ENCODE data around the gene OR10A5. TPM values are rescaled to one million over a fixed set of nuclear protein-coding genes. Genes with fewer than 3 reads are reported as not detected.

Gene OR10A5
- total RNA-seq, 2 experiments from 2014 or later, result not detected

DNA sequence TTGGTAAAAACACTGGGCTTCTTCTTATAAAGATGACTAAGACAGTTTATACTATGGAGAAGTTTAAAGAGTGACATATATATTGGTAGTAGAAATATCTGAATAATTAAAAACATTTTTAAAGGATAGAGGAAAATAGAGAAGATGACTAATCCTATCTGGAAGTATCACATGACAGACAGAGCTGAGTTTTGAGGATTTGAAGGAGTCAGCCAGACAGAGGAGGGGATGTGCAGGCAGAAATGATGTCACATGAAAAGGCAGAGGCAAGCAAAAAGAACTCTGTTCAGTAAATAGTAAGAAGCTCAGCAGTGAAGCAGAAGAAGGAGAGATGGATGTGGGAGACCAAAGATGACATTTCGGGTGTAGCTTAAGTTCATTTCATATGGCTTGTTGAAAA, 19.0 kb downstream of the OR10A5 start:
- TF ChIP-seq, protein P1, sequence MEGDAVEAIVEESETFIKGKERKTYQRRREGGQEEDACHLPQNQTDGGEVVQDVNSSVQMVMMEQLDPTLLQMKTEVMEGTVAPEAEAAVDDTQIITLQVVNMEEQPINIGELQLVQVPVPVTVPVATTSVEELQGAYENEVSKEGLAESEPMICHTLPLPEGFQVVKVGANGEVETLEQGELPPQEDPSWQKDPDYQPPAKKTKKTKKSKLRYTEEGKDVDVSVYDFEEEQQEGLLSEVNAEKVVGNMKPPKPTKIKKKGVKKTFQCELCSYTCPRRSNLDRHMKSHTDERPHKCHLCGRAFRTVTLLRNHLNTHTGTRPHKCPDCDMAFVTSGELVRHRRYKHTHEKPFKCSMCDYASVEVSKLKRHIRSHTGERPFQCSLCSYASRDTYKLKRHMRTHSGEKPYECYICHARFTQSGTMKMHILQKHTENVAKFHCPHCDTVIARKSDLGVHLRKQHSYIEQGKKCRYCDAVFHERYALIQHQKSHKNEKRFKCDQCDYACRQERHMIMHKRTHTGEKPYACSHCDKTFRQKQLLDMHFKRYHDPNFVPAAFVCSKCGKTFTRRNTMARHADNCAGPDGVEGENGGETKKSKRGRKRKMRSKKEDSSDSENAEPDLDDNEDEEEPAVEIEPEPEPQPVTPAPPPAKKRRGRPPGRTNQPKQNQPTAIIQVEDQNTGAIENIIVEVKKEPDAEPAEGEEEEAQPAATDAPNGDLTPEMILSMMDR (IDR thresholded peaks at IDR 0.05), result no peak
- H3K27ac Mint-ChIP-seq, result no peak overlapping the region
- peaks cover 16% of the 10 kb centered on the region for H3K27me3 Mint-ChIP-seq
- no peaks in the 10 kb centered on the region for H3K4me1 Mint-ChIP-seq (ENCODE audit: low read depth)
- CTCF ChIA-PET, result interaction anchor here (0.6 kb wide), 1 partner anchor 46 kb away, joined by 3 read pairs; no protein-coding TSS in a partner anchor
- DNase-seq (no peak), ATAC-seq (no peak)
- POLR2A ChIA-PET, result no interaction called here
- intact Hi-C loops (cut with micrococcal nuclease), result no loop called here
- peaks cover 3% of the 10 kb centered on the region for H3K9me3 Mint-ChIP-seq
- no peak overlapping the region for H3K4me3 Mint-ChIP-seq
- no peaks in the 10 kb centered on the region for H3K36me3 Mint-ChIP-seq (ENCODE audit: low read depth)

DNA sequence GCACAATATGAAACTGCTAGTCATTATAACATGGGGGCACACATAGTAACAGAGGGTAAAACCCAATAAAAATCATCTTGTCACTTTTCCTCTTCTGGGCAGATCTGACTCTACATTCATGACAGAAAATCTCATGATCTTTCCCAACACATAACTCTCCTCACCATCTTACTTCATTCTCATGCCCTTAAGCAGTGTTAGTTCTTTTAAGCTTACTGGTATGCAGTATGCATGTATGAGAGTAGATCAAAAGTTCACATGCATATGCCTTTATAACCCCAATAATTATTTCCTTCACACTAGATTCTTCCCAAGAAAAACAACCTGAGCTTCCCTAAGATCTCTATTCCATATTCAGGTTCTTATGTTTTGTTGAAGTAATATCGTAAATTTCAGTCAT, 25.8 kb downstream of the OR10A5 start:
- TF ChIP-seq, protein P1 (IDR thresholded peaks at IDR 0.05), result no peak
- H3K4me3 Mint-ChIP-seq, result no peak overlapping the region
- CTCF ChIA-PET, result interaction anchor here (1.2 kb wide), 1 partner anchor 16 kb away, joined by 3 read pairs; no protein-coding TSS in a partner anchor
- H3K9me3 Mint-ChIP-seq, result no peaks in the 10 kb centered on the region
- ATAC-seq, result no peak
- H3K36me3 Mint-ChIP-seq (ENCODE audit: low read depth), result no peaks in the 10 kb centered on the region
- no peaks in the 10 kb centered on the region for H3K4me1 Mint-ChIP-seq (ENCODE audit: low read depth)
- H3K27ac Mint-ChIP-seq, result no peak overlapping the region
- no peak for DNase-seq
- POLR2A ChIA-PET, result no interaction called here
- intact Hi-C loops (cut with micrococcal nuclease), result no loop called here
- H3K27me3 Mint-ChIP-seq, result peaks cover 8% of the 10 kb centered on the region

DNA sequence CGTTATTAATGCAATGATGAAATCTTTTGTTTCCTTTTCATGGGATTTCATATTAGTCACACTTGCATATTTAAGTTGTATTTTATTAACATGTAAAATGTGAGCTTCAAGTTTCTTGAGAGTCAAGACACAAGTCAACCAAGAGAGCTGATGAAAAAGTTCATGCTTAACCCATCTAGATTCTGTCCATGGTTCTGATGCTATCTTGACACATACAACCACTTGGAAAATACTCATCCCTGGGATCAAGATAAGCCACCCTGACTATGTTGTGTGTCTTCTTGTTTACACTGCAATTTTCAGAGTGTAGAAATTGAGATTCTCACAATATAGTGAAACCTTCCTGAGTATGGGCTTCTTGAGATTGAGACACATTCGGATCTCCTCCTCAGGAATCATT, 30.3 kb downstream of the OR10A5 start:
- DNase-seq, result no peak
- ChIA-PET CTCF (no interaction called here), POLR2A (interaction anchor here (1.2 kb wide), 1 partner anchor 28 kb away, joined by 3 read pairs; no protein-coding TSS in a partner anchor)
- H3K27me3 Mint-ChIP-seq, result peaks cover 9% of the 10 kb centered on the region
- no peaks in the 10 kb centered on the region for H3K36me3 Mint-ChIP-seq (ENCODE audit: low read depth)
- intact Hi-C loops (cut with micrococcal nuclease), result no loop called here
- ATAC-seq, result no peak
- H3K9me3 Mint-ChIP-seq, result no peaks in the 10 kb centered on the region
- H3K4me1 Mint-ChIP-seq (ENCODE audit: low read depth), result no peaks in the 10 kb centered on the region
- no peak overlapping the region for H3K4me3 Mint-ChIP-seq
- TF ChIP-seq, protein P1 (IDR thresholded peaks at IDR 0.05), result no peak
- no peak overlapping the region for H3K27ac Mint-ChIP-seq

DNA sequence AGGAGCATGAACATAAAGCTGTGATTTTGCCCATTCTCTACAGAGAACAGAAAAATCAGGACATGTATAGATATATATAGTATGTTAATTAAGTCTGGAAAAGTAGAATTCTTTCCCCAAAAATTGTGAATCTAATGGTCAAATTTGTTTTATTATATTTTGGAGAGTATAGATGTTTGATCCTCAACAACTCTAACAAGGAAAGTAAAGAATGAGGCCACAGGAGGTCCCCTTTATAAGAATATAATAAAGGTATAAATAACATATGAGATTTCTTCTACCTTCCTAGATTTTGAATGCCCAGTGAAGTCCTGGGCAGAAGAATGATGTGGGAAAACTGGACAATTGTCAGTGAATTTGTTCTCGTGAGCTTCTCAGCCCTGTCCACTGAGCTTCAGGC, 30.8 kb downstream of the OR10A5 start, which contains the start of gene OR10A4:
Gene OR10A4 (plus strand): TSS at position 301 of the 400 bp plus-strand sequence. CDS start 23 bp downstream, at position 324.
- Mint-ChIP-seq H3K4me1 (ENCODE audit: low read depth) (no peaks in the 10 kb centered on the region), H3K4me3 (no peak within 1 kb of the TSS), H3K27ac (no peak within 1 kb of the TSS), H3K27me3 (peaks cover 9% of the 10 kb centered on the region), H3K9me3 (no peaks in the 10 kb centered on the region), H3K36me3 (ENCODE audit: low read depth) (no peaks in the 10 kb centered on the region)
- CTCF ChIA-PET, result interaction anchor here (1.4 kb wide), 1 partner anchor 23 kb away, joined by 3 read pairs; no protein-coding TSS in a partner anchor
- TF ChIP-seq, protein P1 (IDR thresholded peaks at IDR 0.05), result no peak
- POLR2A ChIA-PET, result no interaction called here
- intact Hi-C loops (cut with micrococcal nuclease), result no loop called here
- no peak for ATAC-seq
- DNase-seq, result no peak

DNA sequence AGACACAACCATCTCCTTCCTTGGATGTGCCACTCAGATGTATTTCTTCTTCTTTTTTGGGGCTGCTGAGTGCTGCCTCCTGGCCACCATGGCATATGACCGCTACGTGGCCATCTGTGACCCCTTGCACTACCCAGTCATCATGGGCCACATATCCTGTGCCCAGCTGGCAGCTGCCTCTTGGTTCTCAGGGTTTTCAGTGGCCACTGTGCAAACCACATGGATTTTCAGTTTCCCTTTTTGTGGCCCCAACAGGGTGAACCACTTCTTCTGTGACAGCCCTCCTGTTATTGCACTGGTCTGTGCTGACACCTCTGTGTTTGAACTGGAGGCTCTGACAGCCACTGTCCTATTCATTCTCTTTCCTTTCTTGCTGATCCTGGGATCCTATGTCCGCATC, 31.4 kb downstream of the OR10A5 start:
- ATAC-seq (no peak), DNase-seq (no peak)
- intact Hi-C loops (cut with micrococcal nuclease), result no loop called here
- ChIA-PET CTCF (interaction anchor here (1.4 kb wide), 1 partner anchor 24 kb away, joined by 3 read pairs; no protein-coding TSS in a partner anchor), POLR2A (no interaction called here)
- Mint-ChIP-seq H3K36me3 (ENCODE audit: low read depth) (no peaks in the 10 kb centered on the region), H3K27me3 (peaks cover 11% of the 10 kb centered on the region), H3K4me1 (ENCODE audit: low read depth) (no peaks in the 10 kb centered on the region), H3K27ac (no peak overlapping the region), H3K4me3 (no peak overlapping the region), H3K9me3 (no peaks in the 10 kb centered on the region)
- TF ChIP-seq, protein P1 (IDR thresholded peaks at IDR 0.05), result no peak

All from activated CD8-positive, alpha-beta T cell treated with anti-CD3 and anti-CD28 coated beads for 36 hours (primary cell).